8988T (cell line): ENCODE measurements around the gene KLF16.
"Not testable (repeated sequence)": the region's sequence is repeated elsewhere in the genome, so short reads cannot be mapped to it uniquely, and the experiment has no call there.

Experiments
- DNase-seq: peaks from one replicate; pipeline ENCODE4 v3.0.0; 2011

The KLF16 gene

GRCh38 chr19:1863328-1863637, at the start of gene KLF16:
Gene KLF16, minus strand, starts transcription at chr19:1863579. Its CDS starts 82 bp downstream, at chr19:1863497.
- DNase-seq = no peak

GRCh38 chr19:1912760-1913505, 49.6 kb upstream of the KLF16 start:
- DNase-seq = no peak

GRCh38 chr19:1911995-1912394, 48.6 kb upstream of the KLF16 start:
- DNase-seq = no peak

GRCh38 chr19:1911098-1911497, 47.7 kb upstream of the KLF16 start:
- DNase-seq = no peak

- DNase-seq = no peak
These were observed 46.8 kb upstream of the KLF16 start for GRCh38 chr19:1910177-1910576.

- DNase-seq = no peak
These were observed 46.3 kb upstream of the KLF16 start for GRCh38 chr19:1909761-1910080.

GRCh38 chr19:1908364-1908678, 44.9 kb upstream of the KLF16 start:
- no peak for DNase-seq

GRCh38 chr19:1907563-1908363, 44.4 kb upstream of the KLF16 start:
- peak; percentile 52 for DNase-seq

- no peak for DNase-seq
These were observed 43.7 kb upstream of the KLF16 start for GRCh38 chr19:1906985-1907562.

GRCh38 chr19:1905863-1906375, 42.5 kb upstream of the KLF16 start:
- DNase-seq = no peak

- DNase-seq = peak; percentile 87
These were observed 41.9 kb upstream of the KLF16 start, which contains the start of the genes ADAT3 and SCAMP4 for GRCh38 chr19:1905110-1905862. Gene ADAT3, plus strand, starts transcription at chr19:1905399. Its CDS starts 6,649 bp downstream, at chr19:1912048. Gene SCAMP4, plus strand, starts transcription at chr19:1905399. Its CDS starts 9,621 bp downstream, at chr19:1915020.

- no peak for DNase-seq
These were observed 41.4 kb upstream of the KLF16 start for GRCh38 chr19:1904860-1905109.

GRCh38 chr19:1902923-1903322, 39.5 kb upstream of the KLF16 start:
- no peak for DNase-seq

- no peak for DNase-seq
These were observed 38.6 kb upstream of the KLF16 start for GRCh38 chr19:1901940-1902404.

GRCh38 chr19:1896508-1896907, 33.1 kb upstream of the KLF16 start:
- DNase-seq = no peak

GRCh38 chr19:1893791-1894190, 30.4 kb upstream of the KLF16 start:
- DNase-seq = no peak

GRCh38 chr19:1889907-1890306, 26.5 kb upstream of the KLF16 start:
- DNase-seq = no peak

- peak; percentile 6 for DNase-seq
These were observed 25.0 kb upstream of the KLF16 start for GRCh38 chr19:1888385-1888784.

GRCh38 chr19:1886360-1886759, 23.0 kb upstream of the KLF16 start:
- not testable (repeated sequence) for DNase-seq

GRCh38 chr19:1885398-1886119, 22.2 kb upstream of the KLF16 start, which contains the start of gene ABHD17A:
Gene ABHD17A, minus strand, starts transcription at chr19:1885496. Its CDS starts 3,930 bp downstream, at chr19:1881566.
- peak; percentile 85 for DNase-seq

- peak; percentile 36 for DNase-seq
These were observed 21.4 kb upstream of the KLF16 start for GRCh38 chr19:1884719-1885334.

- DNase-seq = peak; percentile 4
These were observed 20.9 kb upstream of the KLF16 start for GRCh38 chr19:1884291-1884718.
